GM12873 (cell line): Measurements from ENCODE around the gene MYL3.

Experiments
- CTCF ChIP-seq: IDR thresholded peaks from 2 replicates; pipeline ENCODE4 v1.5.1; 2012; ENCODE audit warnings: low read depth, mild to moderate bottlenecking, moderate library complexity, low read length, control low read depth; ENCODE audit not compliant: insufficient read depth; ENCODE audit errors: missing control alignments

The MYL3 gene

GRCh38 chr3:46871222-46871621 lies 8.0 kb upstream of the MYL3 start:
- no peak for TF ChIP-seq CTCF

- TF ChIP-seq CTCF: no peak
These were observed 7.4 kb upstream of the MYL3 start for GRCh38 chr3:46870651-46871050.

- TF ChIP-seq CTCF: no peak
These were observed 6.2 kb upstream of the MYL3 start for GRCh38 chr3:46869440-46869839.

- TF ChIP-seq CTCF: no peak
These were observed 5.7 kb upstream of the MYL3 start for GRCh38 chr3:46868948-46869347.

GRCh38 chr3:46868287-46868686 lies 5.0 kb upstream of the MYL3 start:
- TF ChIP-seq CTCF: no peak

GRCh38 chr3:46867550-46867898 lies 4.3 kb upstream of the MYL3 start:
- no peak for TF ChIP-seq CTCF

GRCh38 chr3:46866720-46867549 lies 3.7 kb upstream of the MYL3 start:
- peak; percentile 97 for TF ChIP-seq CTCF
